ENCODE results near the gene CLHC1.

CLHC1 gene

DNA sequence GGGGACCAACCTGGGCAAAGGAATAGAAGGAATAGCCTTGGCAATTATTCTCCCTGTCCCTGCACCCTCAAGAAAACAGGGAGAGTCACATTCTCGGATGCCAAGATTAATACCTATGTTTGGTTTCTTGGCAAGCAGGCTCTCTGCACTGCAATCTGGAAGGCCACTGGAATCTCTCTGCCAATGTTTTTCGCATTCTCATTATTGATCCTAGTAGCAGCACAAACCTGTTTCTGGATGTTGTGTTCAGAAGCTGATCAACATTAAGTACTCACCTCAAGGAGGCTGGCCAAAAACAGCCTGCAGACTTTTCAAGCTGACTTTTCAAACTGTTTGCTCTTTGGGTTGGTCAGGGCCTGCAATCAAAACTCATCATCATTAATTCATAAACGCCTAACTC lies 62.2 kb downstream of the CLHC1 start:
- DNase-seq (ENCODE audit: low spot score in 2 of 2), result no peak
- H3K9me3 ChIP-seq, result no peaks in the 10 kb centered on the region
- no peaks in the 10 kb centered on the region for H3K27me3 ChIP-seq (ENCODE audit: low read depth)
- H3K4me3 ChIP-seq, result no peak overlapping the region
- no peaks in the 10 kb centered on the region for H3K36me3 ChIP-seq (replicated peaks)
- in situ Hi-C loops (cut with MboI; ENCODE audit: low sequenced_read_pairs), result loop anchor here (5.0 kb wide), 1 partner anchor 153 kb away; no protein-coding TSS in a partner anchor
- H3K4me1 ChIP-seq, result peaks cover 17% of the 10 kb centered on the region

DNA sequence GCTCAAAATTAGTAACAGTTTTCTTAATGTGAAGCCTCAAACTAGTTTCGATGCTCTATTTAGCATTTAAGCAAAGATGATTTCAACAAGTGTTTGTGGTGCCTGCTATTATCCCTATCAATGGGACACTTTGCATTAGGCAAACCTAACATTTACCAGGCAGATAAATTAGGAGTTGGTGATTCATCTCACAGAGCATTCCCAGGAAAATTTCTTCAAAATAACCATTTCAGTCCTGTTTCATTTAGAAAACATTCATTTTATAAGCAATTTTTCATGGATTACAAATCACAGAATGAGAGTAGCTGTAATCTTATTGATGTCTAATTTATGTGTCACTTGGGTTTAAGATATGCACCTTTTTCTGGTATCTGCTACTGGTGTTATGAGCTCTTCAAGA lies 62.7 kb downstream of the CLHC1 start:
- Histone ChIP-seq H3K36me3 (replicated peaks) (no peaks in the 10 kb centered on the region), H3K4me1 (peaks cover 12% of the 10 kb centered on the region), H3K4me3 (no peak overlapping the region), H3K27me3 (ENCODE audit: low read depth) (no peaks in the 10 kb centered on the region), H3K9me3 (no peaks in the 10 kb centered on the region)
- in situ Hi-C loops (cut with MboI; ENCODE audit: low sequenced_read_pairs), result loop anchor here (5.0 kb wide), 1 partner anchor 152 kb away; no protein-coding TSS in a partner anchor
- DNase-seq (ENCODE audit: low spot score in 2 of 2), result no peak

- no peak overlapping the region for H3K4me3 ChIP-seq
- H3K27me3 ChIP-seq (ENCODE audit: low read depth), result no peaks in the 10 kb centered on the region
- peaks cover 7% of the 10 kb centered on the region for H3K4me1 ChIP-seq
- H3K36me3 ChIP-seq (replicated peaks), result no peaks in the 10 kb centered on the region
- in situ Hi-C loops (cut with MboI; ENCODE audit: low sequenced_read_pairs), result loop anchor here (5.0 kb wide), 1 partner anchor 151 kb away; no protein-coding TSS in a partner anchor
- DNase-seq (ENCODE audit: low spot score in 2 of 2), result peak; percentile 45 to 63
- no peaks in the 10 kb centered on the region for H3K9me3 ChIP-seq
Measured at GRCh38 chr2:55168221-55169154, 63.6 kb downstream of the CLHC1 start.

GRCh38 chr2:55165626-55166025 lies 66.5 kb downstream of the CLHC1 start:
- no peaks in the 10 kb centered on the region for H3K27me3 ChIP-seq (ENCODE audit: low read depth)
- no peaks in the 10 kb centered on the region for H3K36me3 ChIP-seq (replicated peaks)
- in situ Hi-C loops (cut with MboI; ENCODE audit: low sequenced_read_pairs), result loop anchor here (5.0 kb wide), 1 partner anchor 148 kb away; no protein-coding TSS in a partner anchor
- no peak for DNase-seq (ENCODE audit: low spot score in 2 of 2)
- H3K4me1 ChIP-seq, result no peaks in the 10 kb centered on the region; the same call in none of the 2 replicates
- no peaks in the 10 kb centered on the region for H3K9me3 ChIP-seq
- no peak overlapping the region for H3K4me3 ChIP-seq

- H3K4me3 ChIP-seq, result no peak overlapping the region
- DNase-seq (ENCODE audit: low spot score in 2 of 2), result no peak
- no peaks in the 10 kb centered on the region for H3K9me3 ChIP-seq
- H3K36me3 ChIP-seq (replicated peaks), result no peaks in the 10 kb centered on the region
- no peaks in the 10 kb centered on the region for H3K27me3 ChIP-seq (ENCODE audit: low read depth)
- no peaks in the 10 kb centered on the region; the same call in none of the 2 replicates for H3K4me1 ChIP-seq
- in situ Hi-C loops (cut with MboI; ENCODE audit: low sequenced_read_pairs), result loop anchor here (5.0 kb wide), 1 partner anchor 148 kb away; no protein-coding TSS in a partner anchor
Measured at GRCh38 chr2:55164534-55165480, 67.3 kb downstream of the CLHC1 start.

- in situ Hi-C loops (cut with MboI; ENCODE audit: low sequenced_read_pairs), result no loop called here
- no peak for DNase-seq (ENCODE audit: low spot score in 2 of 2)
- no peaks in the 10 kb centered on the region for H3K36me3 ChIP-seq (replicated peaks)
- no peak overlapping the region for H3K4me3 ChIP-seq
- H3K9me3 ChIP-seq, result no peaks in the 10 kb centered on the region
- H3K4me1 ChIP-seq, result no peaks in the 10 kb centered on the region; the same call in none of the 2 replicates
- H3K27me3 ChIP-seq (ENCODE audit: low read depth), result no peaks in the 10 kb centered on the region
Measured at GRCh38 chr2:55163941-55164390, 68.1 kb downstream of the CLHC1 start.

GRCh38 chr2:55163274-55163721 lies 68.8 kb downstream of the CLHC1 start:
- Histone ChIP-seq H3K27me3 (ENCODE audit: low read depth) (no peaks in the 10 kb centered on the region), H3K4me1 (no peaks in the 10 kb centered on the region; the same call in none of the 2 replicates), H3K36me3 (replicated peaks) (no peaks in the 10 kb centered on the region), H3K4me3 (no peak overlapping the region), H3K9me3 (no peaks in the 10 kb centered on the region)
- no peak for DNase-seq (ENCODE audit: low spot score in 2 of 2)
- in situ Hi-C loops (cut with MboI; ENCODE audit: low sequenced_read_pairs), result no loop called here

DNA sequence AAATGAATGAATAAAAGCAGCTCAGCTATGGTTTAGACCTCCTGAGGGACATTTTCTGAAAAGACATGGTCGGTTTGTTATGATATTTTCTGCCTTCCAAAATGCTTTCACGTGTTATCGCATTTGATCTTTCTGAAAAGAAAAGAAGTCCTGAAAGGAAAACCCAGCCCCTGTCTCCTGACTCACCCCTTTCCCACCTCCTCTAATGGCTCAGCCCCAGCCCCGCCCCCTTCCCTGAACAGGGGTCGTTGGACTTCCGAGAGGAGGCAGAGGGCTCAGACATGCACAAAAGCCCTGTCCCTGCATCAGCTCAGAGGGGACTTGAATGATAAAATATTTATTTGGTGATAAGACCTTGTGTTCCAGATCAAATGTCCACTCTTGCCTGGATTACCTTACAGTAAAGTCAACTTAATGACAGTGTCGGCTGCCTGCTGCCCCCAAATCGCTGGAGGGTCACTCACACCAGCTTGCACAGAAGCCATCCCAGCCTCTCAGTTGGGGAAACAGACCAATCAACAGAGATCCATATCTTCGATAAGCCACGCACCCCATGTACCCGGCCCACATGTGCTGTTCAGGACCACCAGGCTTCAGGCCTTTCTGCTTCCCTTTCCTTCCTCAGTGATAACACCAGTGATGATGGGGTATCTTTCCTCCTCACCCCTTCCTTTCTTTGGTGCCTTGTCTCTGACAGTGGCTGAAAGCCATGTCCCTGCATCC lies 69.6 kb downstream of the CLHC1 start:
- no peak for DNase-seq (ENCODE audit: low spot score in 2 of 2)
- no peaks in the 10 kb centered on the region; the same call in 1 of the 2 replicates for H3K4me1 ChIP-seq
- in situ Hi-C loops (cut with MboI; ENCODE audit: low sequenced_read_pairs), result no loop called here
- no peaks in the 10 kb centered on the region for H3K27me3 ChIP-seq (ENCODE audit: low read depth)
- H3K9me3 ChIP-seq, result no peaks in the 10 kb centered on the region
- H3K4me3 ChIP-seq, result no peak overlapping the region
- H3K36me3 ChIP-seq (replicated peaks), result no peaks in the 10 kb centered on the region

DNA sequence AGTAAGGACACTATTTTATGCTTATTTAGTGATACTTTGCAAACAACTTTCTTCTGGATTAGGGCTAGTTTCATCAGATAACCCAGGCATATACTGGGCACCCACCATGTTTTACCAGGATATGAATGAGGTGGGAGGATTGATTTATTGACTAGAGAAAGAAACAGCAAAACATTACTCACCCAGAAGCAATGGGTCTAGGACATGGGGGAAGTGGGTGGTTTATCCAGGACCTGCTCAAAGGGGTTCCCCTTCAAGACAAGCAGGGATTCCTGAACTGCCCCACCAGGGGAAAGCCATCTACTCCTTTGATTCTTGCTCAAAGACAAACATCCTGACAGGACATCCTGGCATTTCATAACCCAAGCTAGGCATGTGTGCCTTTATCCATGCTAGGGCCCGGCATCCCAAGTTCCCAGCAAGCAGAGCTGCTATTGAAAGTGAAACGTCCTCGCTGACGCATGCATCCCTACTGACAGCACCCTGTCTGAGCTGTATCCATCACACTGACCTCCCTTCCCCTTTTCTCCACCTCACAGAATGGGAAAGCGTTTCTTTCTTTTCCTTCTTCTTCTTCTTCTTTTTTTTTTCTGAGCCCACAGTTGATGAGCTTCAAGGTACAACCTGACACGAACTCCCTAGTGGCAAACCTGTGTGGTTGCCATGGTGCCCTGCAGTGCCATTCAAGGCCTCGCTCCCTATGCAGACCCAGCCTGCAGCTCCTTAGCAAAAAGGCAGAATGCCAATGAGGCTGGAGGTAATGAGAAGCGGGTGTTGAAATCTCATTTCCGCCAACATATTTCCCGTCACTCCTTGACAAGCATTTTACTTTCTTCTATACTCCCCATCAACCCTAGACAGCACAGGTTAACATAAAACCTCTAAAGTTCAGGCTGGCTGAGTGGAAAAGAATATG lies 70.5 kb downstream of the CLHC1 start:
- H3K36me3 ChIP-seq (replicated peaks), result no peaks in the 10 kb centered on the region
- DNase-seq (ENCODE audit: low spot score in 2 of 2), result no peak
- no peaks in the 10 kb centered on the region for H3K9me3 ChIP-seq
- H3K27me3 ChIP-seq (ENCODE audit: low read depth), result no peaks in the 10 kb centered on the region
- peaks cover 8% of the 10 kb centered on the region for H3K4me1 ChIP-seq
- H3K4me3 ChIP-seq, result no peak overlapping the region
- in situ Hi-C loops (cut with MboI; ENCODE audit: low sequenced_read_pairs), result no loop called here

- H3K27me3 ChIP-seq (ENCODE audit: low read depth), result no peaks in the 10 kb centered on the region
- H3K36me3 ChIP-seq (replicated peaks), result no peaks in the 10 kb centered on the region
- in situ Hi-C loops (cut with MboI; ENCODE audit: low sequenced_read_pairs), result no loop called here
- DNase-seq (ENCODE audit: low spot score in 2 of 2), result no peak
- no peak overlapping the region for H3K4me3 ChIP-seq
- H3K4me1 ChIP-seq, result peaks cover 18% of the 10 kb centered on the region
- no peaks in the 10 kb centered on the region for H3K9me3 ChIP-seq
Measured at GRCh38 chr2:55160422-55160821, 71.7 kb downstream of the CLHC1 start.

DNA sequence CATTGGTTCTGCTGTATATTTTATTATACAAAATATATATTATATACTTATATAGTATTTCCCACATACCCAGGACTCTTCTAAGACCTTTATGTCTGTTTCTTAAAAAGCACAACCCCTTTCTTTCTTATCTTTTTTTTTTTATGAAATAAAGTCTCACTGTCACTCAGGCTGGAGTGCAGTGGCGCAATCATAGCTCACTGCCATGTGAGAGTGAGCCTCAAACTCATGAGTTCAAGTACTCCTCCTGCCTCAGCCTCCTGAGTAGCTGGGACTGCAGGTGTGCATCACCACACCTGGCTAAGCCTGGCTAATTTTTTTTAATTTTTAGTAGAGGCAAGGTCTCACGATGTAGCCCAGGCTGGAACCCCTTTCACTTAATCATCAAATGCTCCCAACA lies 72.3 kb downstream of the CLHC1 start:
- Histone ChIP-seq H3K9me3 (no peaks in the 10 kb centered on the region), H3K36me3 (replicated peaks) (no peaks in the 10 kb centered on the region), H3K4me3 (no peak overlapping the region), H3K27me3 (ENCODE audit: low read depth) (no peaks in the 10 kb centered on the region), H3K4me1 (peaks cover 18% of the 10 kb centered on the region)
- no peak for DNase-seq (ENCODE audit: low spot score in 2 of 2)
- in situ Hi-C loops (cut with MboI; ENCODE audit: low sequenced_read_pairs), result no loop called here

DNA sequence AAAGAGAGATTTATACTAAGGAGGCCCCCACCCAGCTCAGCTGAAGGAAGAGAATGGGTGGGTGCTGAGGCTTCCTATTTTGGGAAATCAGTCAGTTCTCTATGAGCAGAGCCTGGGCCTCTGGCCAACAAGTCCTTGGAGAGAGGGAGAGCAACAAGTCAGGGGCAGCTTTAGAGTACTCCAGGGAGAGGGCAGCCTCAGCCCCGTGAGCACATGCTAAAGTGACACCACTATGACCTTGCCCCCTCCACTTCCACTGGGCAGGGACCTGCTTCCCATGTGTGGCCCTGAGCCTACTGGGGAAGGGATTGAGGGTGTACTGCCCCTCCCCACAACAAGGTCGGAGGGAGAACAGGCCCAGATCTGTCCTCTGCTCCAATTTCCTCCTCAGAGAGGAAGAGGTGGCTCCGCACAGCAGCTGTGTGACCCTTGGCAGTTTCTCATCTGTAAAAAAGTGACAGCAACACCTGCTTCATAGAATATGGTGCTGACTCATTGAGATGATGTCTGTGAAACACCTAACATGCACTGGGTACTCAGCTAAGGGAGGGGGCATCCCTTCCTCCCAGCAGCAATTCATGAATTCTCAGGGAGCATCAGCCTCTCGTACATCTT lies 72.9 kb downstream of the CLHC1 start:
- no peak overlapping the region for H3K4me3 ChIP-seq
- H3K4me1 ChIP-seq, result peaks cover 18% of the 10 kb centered on the region
- in situ Hi-C loops (cut with MboI; ENCODE audit: low sequenced_read_pairs), result no loop called here
- H3K27me3 ChIP-seq (ENCODE audit: low read depth), result no peaks in the 10 kb centered on the region
- no peaks in the 10 kb centered on the region for H3K9me3 ChIP-seq
- H3K36me3 ChIP-seq (replicated peaks), result no peaks in the 10 kb centered on the region
- no peak for DNase-seq (ENCODE audit: low spot score in 2 of 2)
